Fibroblast of lung (primary cell): Measurements from ENCODE around the gene APOLD1.

Experiments used
- CTCF ChIP-seq, 2 donors: IDR thresholded peaks in 1 of 2; conservative IDR thresholded peaks in 1 of 2; 1 replicate in 1 of 2; 2 replicates in 1 of 2; pipeline ENCODE4 v1.5.1; 2011 to 2012; ENCODE audit warnings: low read length in 2 of 2, control low read depth in 1 of 2, inconsistent platforms in 1 of 2, low read depth in 1 of 2, mild to moderate bottlenecking in 1 of 2
- EZH2 ChIP-seq: IDR thresholded peaks from 2 replicates; pipeline ENCODE4 v1.5.1; 2012; ENCODE audit warnings: low read length, control low read depth, mild to moderate bottlenecking; ENCODE audit errors: missing control alignments

- TF ChIP-seq CTCF (conservative IDR thresholded peaks at IDR 0.05 in 1 of 2, IDR thresholded peaks at IDR 0.05 in 1 of 2; ENCODE audit: low read depth in 1 of 2, low read length in 2 of 2) (no peak), EZH2 (no peak)
Measured at GRCh38 chr12:12796171-12796570, 10.7 kb downstream of the APOLD1 start.
